GM10847 (cell line): ENCODE measurements around the gene LMBR1.

ENCODE experiments used
- POLR2A ChIP-seq: IDR thresholded peaks from 2 replicates; pipeline ENCODE4 v1.6.1; 2011; ENCODE audit not compliant: insufficient read length; ENCODE audit errors: extremely low read depth

LMBR1 gene

GRCh38 chr7:156739596-156739995 lies 153.4 kb downstream of the LMBR1 start:
- TF ChIP-seq POLR2A: no peak

DNA sequence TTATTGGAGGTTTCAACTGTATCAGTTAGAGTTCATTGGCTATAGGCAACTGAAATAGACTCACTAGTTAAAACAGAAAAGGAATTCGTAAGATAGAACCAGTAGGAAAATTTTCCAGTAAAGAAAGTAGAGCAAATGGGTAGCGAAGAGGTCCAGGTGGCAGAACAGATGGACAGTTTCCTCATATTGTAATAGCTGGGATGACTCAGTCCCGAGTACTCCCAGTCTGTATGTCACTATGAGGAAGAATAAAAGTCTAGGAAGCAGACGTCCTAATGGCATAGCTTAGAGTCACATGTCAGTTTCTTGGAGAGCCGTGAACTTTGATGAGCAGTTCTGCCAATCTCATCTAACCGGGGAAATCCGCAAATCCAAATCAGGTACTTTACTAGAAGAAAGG lies 157.1 kb downstream of the LMBR1 start:
- TF ChIP-seq POLR2A: no peak

GRCh38 chr7:156733638-156734037 lies 159.3 kb downstream of the LMBR1 start:
- no peak for TF ChIP-seq POLR2A

GRCh38 chr7:156732091-156732625 lies 160.8 kb downstream of the LMBR1 start:
- no peak for TF ChIP-seq POLR2A

- no peak for TF ChIP-seq POLR2A
Observed at GRCh38 chr7:156731651-156732050, 161.3 kb downstream of the LMBR1 start.

DNA sequence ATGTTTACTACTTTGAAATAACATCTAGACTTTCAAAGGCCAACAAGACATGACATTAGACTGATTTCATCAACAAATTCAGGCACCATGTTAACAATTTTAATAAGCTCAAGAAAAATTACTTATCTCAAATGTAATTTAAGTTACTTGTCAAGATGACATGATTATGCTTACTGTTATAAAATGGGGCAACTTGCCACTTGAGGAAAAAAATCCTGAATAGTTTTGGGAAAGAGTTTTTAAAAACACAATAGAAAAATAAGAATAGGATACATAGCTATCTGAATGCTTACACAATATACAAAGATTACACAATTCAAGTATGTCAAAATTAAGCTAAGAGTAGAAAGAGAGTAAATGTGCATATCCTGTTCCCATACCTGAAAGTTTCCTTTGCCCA lies 167.0 kb downstream of the LMBR1 start:
- TF ChIP-seq POLR2A: no peak

DNA sequence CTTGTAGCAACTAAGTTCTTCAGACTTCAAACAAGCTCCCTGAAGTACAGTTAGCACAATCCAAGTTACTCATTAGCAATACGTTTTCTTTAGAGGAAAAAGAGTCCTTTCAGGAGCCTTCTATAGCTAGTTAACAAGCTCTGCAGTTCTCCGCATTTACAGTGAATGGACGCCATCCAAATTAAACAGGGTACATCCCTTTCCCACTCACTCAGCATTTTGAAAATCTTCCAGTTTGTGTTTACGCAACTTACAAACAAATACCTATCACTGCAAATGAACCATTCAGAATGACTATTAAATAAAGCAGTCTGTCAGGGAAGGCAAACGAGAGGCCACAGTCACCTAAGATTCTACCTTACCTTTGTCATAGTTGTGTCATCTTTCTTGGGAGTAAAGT lies 167.9 kb downstream of the LMBR1 start:
- no peak for TF ChIP-seq POLR2A

DNA sequence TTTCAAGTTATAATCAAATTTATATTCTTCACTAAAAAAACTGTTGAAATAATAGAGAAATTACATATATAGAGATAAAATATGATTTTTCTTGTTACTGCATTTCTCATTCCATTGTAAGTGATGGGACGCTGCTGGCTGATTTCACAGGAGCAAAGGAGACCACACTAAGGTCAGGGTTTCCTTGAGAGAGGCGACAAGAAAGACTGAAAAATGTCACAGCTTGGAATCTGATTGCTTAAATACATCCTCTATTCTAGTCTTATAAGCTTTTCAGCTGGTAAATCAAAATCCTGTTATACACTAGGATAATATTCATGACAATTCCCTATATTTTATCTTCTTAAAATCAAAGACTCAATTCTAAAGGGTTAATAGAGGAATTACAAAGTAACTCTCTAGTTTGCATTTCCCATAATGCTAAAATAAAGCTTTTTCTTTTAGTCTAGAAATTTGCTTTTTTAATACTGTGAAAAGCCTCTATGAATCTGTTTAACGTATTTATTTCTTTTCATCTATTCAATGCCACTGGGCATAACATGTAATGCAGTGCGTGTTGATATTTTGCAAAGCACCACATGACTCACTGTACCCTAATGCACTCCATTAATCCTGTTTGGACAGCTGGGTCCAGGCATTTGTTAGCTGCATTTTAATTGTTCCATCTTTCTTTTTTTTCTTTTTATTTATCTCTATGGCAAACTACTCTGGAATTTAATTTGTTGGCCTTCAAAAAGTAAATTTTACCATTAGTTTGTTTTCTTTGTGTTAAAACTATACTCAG lies 170.7 kb downstream of the LMBR1 start:
- TF ChIP-seq POLR2A: no peak

DNA sequence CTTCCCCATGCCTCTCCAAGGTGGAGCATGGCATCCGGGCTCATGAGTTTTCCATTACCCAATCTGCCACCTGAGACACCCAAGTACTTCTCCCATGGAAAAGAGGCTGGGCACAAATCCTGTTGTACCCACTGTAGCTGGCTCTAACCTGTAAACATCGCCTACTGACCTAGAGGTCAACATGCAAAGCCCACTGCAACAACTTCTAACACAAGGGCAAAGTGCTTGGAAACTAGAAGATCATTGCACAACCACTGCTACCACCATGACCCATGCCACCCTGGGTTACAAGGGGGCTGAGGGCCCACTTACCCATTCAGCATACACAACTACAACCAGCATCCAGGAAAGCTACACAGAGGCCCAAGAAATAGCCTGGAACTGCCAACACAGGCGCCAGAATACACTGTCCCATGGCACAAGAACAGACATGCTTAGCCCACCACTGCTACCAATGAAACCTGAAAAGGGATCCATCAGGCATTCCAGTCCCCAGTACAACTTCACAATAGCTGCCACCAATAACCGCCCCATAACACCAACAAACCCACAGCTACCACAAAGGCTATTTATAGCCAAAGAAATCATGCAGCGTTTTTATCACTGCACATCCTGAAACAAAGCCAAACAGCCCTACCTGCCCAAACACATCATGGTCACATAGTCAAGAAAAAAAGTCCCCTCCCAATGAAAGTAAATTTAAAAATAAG lies 189.1 kb downstream of the LMBR1 start:
- TF ChIP-seq POLR2A: no peak

DNA sequence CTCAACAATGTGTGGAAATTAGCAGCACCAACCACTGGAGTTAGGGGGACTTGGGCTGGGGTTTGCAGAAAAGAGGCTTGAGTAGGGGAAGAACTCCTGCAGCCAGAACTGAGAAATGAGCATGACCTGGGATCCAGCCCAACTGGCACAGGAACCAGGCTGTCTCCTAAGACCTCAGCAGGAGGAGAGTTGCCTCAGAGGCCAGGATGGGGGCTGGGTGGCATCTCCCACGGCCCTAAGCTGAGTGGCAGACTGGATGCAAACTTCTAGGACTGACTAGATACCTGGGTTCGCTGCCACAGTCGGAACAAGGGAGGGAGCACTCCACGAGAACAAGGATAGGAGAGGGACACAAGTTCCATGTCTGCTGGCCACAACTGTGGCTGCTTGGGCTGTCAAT lies 189.8 kb downstream of the LMBR1 start:
- no peak for TF ChIP-seq POLR2A

DNA sequence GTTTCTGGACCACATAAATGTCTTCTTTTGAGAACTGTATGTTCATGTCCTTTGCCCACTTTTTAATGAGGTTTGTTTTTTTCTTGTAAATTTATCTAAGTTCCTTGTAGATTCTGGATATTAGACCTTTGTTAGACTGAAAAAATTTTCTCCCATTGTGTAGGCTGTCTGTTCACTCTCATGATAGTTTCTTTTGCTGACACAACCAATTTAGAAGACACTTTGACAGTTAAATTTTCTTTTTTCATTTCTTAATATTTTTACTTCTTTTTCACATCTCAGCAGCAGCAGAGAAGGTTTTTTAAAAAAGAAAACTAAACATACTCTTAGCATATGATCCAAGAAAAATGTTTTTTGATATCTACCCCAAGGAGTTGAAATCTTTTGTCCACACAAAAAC lies 190.6 kb downstream of the LMBR1 start:
- no peak for TF ChIP-seq POLR2A

DNA sequence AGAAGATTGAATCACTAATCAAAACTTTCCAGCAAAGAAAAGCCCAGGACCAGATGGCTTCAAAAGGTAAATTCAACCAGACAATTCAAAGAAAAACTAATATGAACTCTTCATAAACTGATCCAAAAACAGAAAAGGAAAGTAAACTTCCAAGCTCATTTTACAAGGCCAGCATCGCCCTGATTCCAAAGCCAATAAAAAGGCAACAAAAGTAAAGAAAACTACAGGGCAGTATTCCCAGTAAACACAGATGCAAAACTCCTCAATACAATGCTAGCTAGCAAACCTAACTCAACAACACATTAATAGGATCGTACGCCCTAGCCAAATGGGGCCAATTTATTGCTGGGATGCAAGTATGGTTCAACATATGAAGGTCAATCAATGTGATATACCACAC lies 199.4 kb downstream of the LMBR1 start:
- no peak for TF ChIP-seq POLR2A

DNA sequence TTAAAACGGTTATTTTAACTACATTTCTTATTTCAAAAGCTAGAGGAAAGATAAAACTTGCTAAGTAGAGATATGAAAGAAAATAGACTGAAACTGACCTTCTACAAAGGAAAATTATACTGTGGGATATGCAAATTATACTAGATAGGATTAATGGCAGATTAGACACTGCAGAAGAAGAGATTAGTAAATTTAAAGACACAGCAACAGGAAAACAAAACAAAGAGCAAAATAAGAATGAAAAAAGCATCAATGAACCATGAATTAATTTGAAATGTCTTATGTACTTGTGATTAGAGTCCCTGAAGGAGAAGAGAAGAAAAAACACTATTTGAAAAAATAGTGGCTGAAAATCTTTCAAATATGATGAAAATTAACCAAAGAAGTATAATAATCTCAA lies 200.1 kb downstream of the LMBR1 start:
- TF ChIP-seq POLR2A: no peak

GRCh38 chr7:156691764-156692163 lies 201.2 kb downstream of the LMBR1 start:
- TF ChIP-seq POLR2A: no peak

DNA sequence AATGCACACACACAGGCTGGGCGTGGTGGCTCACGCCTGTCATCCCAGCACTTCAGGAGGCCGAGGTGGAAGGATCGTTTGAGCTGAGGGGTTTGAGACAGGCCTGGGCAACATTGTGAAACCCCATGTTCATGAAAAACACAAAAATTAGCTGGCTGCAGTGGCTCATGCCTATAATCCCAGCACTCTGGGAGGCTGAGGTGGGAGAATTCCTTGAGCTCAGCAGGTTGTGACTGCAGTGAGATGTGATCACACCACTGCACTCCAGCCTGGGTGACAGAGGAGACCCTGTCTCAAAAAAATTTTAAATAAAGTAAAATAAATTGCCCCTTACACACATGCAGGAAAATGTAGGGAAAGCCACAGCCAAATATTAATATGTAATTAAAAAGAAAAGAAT lies 208.3 kb downstream of the LMBR1 start:
- TF ChIP-seq POLR2A: no peak

- no peak for TF ChIP-seq POLR2A
Observed at GRCh38 chr7:156684251-156684650, 208.7 kb downstream of the LMBR1 start.
